SK-N-SH (cell line): ENCODE measurements around the gene ISOC1. TPM values are rescaled to one million over a fixed set of nuclear protein-coding genes. Genes with fewer than 3 reads are reported as not detected.

ENCODE experiments used
- CTCF ChIA-PET: fragments of 300-600, 350-600 bp; formaldehyde crosslinking; extraction: SDS; loops from one replicate; lab custom pipeline; 2021; lab: Yijun Ruan, JAX
- POLR2A ChIA-PET: fragments of 350-600 bp; sonication (Branson Sonifier 250); formaldehyde crosslinking; extraction: SDS; loops from one replicate; lab custom pipeline; 2020; ENCODE audit warnings: antibody characterized with exemption, inconsistent platforms; lab: Yijun Ruan, JAX
- DNase-seq: peaks from one replicate; pipeline ENCODE4 v3.0.0; 2012
- H2AFZ ChIP-seq: fragments of 200-600 bp; sonication (generic); 2 replicates; pipeline ENCODE4 v1.8.1; 2016; ENCODE audit warnings: antibody characterized with exemption, mild to moderate bottlenecking, low read depth
- H3F3A ChIP-seq: fragments of 200-600 bp; sonication (generic); replicated peaks from 2 replicates; pipeline ENCODE3; 2016; ENCODE audit warnings: antibody characterized with exemption, mild to moderate bottlenecking; ENCODE audit not compliant: insufficient read depth
- H3K27ac ChIP-seq, 2 experiments: fragments of 200-500 bp in 1 of 2; fragments of 200-600 bp in 1 of 2; sonication (Bioruptor generic) in 1 of 2; sonication (generic), shearing (Covaris generic) in 1 of 2; 2 replicates each; pipeline versions ENCODE4 v1.5.1 to v1.6.1; 2014 to 2016; ENCODE audit warnings: low read depth in 2 of 2, inconsistent platforms in 1 of 2, low read length in 1 of 2, mild to moderate bottlenecking in 1 of 2, mixed read lengths in 1 of 2
- H3K27me3 ChIP-seq: fragments of 200-600 bp; sonication (generic), shearing (Covaris generic); 2 replicates; pipeline ENCODE4 v1.6.1; 2016; ENCODE audit warnings: mixed run types; ENCODE audit not compliant: insufficient read depth
- H3K36me3 ChIP-seq, 2 experiments: fragments of 200-500 bp in 1 of 2; fragments of 200-600 bp in 1 of 2; sonication (Bioruptor generic) in 1 of 2; sonication (generic) in 1 of 2; replicated peaks in 1 of 2; 2 replicates each; pipeline versions ENCODE3 to v1.5.1; 2014 to 2016; ENCODE audit warnings: low read length in 1 of 2, mild to moderate bottlenecking in 1 of 2; ENCODE audit not compliant: insufficient read depth in 2 of 2, control insufficient read depth in 1 of 2
- H3K4me1 ChIP-seq, 2 experiments: fragments of 200-500 bp in 1 of 2; fragments of 200-600 bp in 1 of 2; sonication (Bioruptor generic) in 1 of 2; sonication (generic), shearing (Covaris generic) in 1 of 2; 2 replicates each; pipeline versions ENCODE4 v1.5.1 to v1.6.1; 2014 to 2016; ENCODE audit warnings: low read depth in 1 of 2, low read length in 1 of 2, mixed run types in 1 of 2; ENCODE audit not compliant: insufficient read depth in 2 of 2, control insufficient read depth in 1 of 2
- H3K4me2 ChIP-seq: fragments of 200-600 bp; sonication (generic), shearing (Covaris generic); 2 replicates; pipeline ENCODE4 v1.6.1; 2017; ENCODE audit warnings: mixed run types
- H3K4me3 ChIP-seq, 2 experiments: fragments of 200-500 bp in 1 of 2; fragments of 200-600 bp in 1 of 2; sonication (Bioruptor generic) in 1 of 2; sonication (generic), shearing (Covaris generic) in 1 of 2; 2 replicates each; pipeline versions ENCODE4 v1.5.1 to v1.8.1; 2014 to 2016; ENCODE audit warnings: low read depth in 2 of 2, inconsistent platforms in 1 of 2, low read length in 1 of 2, mild to moderate bottlenecking in 1 of 2, mixed read lengths in 1 of 2, moderate library complexity in 1 of 2
- H3K79me2 ChIP-seq: fragments of 200-600 bp; sonication (generic); 2 replicates; pipeline ENCODE4 v1.8.1; 2017; ENCODE audit warnings: mild to moderate bottlenecking; ENCODE audit not compliant: insufficient read depth
- H3K9ac ChIP-seq: fragments of 200-600 bp; sonication (generic); 2 replicates; pipeline ENCODE4 v1.6.1; 2017; ENCODE audit warnings: mixed run types
- H3K9me2 ChIP-seq: fragments of 200-600 bp; sonication (generic); 2 replicates; pipeline ENCODE4 v1.6.1; 2017; ENCODE audit warnings: mixed run types
- H3K9me3 ChIP-seq: fragments of 200-600 bp; sonication (generic); 2 replicates; pipeline ENCODE4 v1.6.1; 2017; ENCODE audit warnings: mixed run types, mild to moderate bottlenecking, moderate library complexity
- H4K20me1 ChIP-seq: fragments of 200-600 bp; sonication (generic); 2 replicates; pipeline ENCODE4 v1.6.1; 2017; ENCODE audit warnings: mild to moderate bottlenecking, mixed run types; ENCODE audit not compliant: insufficient read depth
- EZH2phosphoT487 ChIP-seq: fragments of 200-600 bp; sonication (generic); IDR thresholded peaks from 2 replicates; pipeline ENCODE4 v1.6.1; 2017; ENCODE audit warnings: low read depth, mixed run types, mild to moderate bottlenecking, antibody characterized with exemption, moderate library complexity, borderline replicate concordance
- FOSL2 ChIP-seq: IDR thresholded peaks from 2 replicates; pipeline ENCODE4 v1.4.0; 2012; ENCODE audit warnings: low read depth, mild to moderate bottlenecking, moderate library complexity, borderline replicate concordance
- MEF2A ChIP-seq: IDR thresholded peaks from 2 replicates; pipeline ENCODE4 v1.4.0; 2012; ENCODE audit warnings: low read depth, borderline replicate concordance
- MXI1 ChIP-seq: IDR thresholded peaks from 2 replicates; pipeline ENCODE4 v1.6.1; 2012; ENCODE audit warnings: mild to moderate bottlenecking, low read depth, low read length, improper control_type of control experiment
- NFIC ChIP-seq: IDR thresholded peaks from 2 replicates; pipeline ENCODE4 v1.4.0; 2012; ENCODE audit warnings: borderline replicate concordance
- POLR2AphosphoS5 ChIP-seq: IDR thresholded peaks from 2 replicates; pipeline ENCODE4 v1.6.1; 2012; ENCODE audit warnings: low read depth, low read length
- RAD21 ChIP-seq: IDR thresholded peaks from 2 replicates; pipeline ENCODE4 v1.6.1; 2012; ENCODE audit warnings: mild to moderate bottlenecking, low read length
- RCOR1 ChIP-seq: fragments of 150-350 bp; IDR thresholded peaks from 2 replicates; pipeline ENCODE4 v1.6.1; 2017; ENCODE audit warnings: antibody characterized with exemption, low read length
- SIN3A ChIP-seq: IDR thresholded peaks from 2 replicates; pipeline ENCODE4 v1.6.1; 2012; ENCODE audit warnings: low read depth, mild to moderate bottlenecking, low read length, moderate library complexity, borderline replicate concordance
- SMC3 ChIP-seq: IDR thresholded peaks from 2 replicates; pipeline ENCODE4 v1.6.1; 2012; ENCODE audit warnings: low read depth, low read length, improper control_type of control experiment
- TAF1 ChIP-seq: IDR thresholded peaks from 2 replicates; pipeline ENCODE4 v1.6.1; 2012; ENCODE audit warnings: low read depth, mild to moderate bottlenecking, low read length, moderate library complexity, borderline replicate concordance
- TEAD4 ChIP-seq: IDR thresholded peaks from 2 replicates; pipeline ENCODE4 v1.4.0; 2012; ENCODE audit warnings: mild to moderate bottlenecking, borderline replicate concordance; ENCODE audit not compliant: insufficient read depth
- USF1 ChIP-seq: IDR thresholded peaks from 2 replicates; pipeline ENCODE4 v1.4.0; 2012; ENCODE audit warnings: low read depth, borderline replicate concordance
- USF2 ChIP-seq: fragments of 150-350 bp; IDR thresholded peaks from 2 replicates; pipeline ENCODE4 v1.6.1; 2017; ENCODE audit warnings: antibody characterized with exemption, low read length, low read depth, borderline replicate concordance
- WGBS: methylation state at CpG from one replicate; pipeline ENCODE4 v1.1.6; 2017; ENCODE audit warnings: low lambda C conversion rate; 5-methylcytosine and 5-hydroxymethylcytosine counted together
- polyA plus RNA-seq, 3 experiments: library from polyadenylated mRNA; depleted of rRNA; stranded (reverse); fragments of >200 nt; gene quantifications; 2 replicates each; pipeline ENCODE4 v1.2.3, GENCODE V29; 2012
- TF ChIP-seq, protein P1 (sequence below): fragments of 150-350 bp; IDR thresholded peaks from 2 replicates; pipeline ENCODE4 v1.6.1; 2016; ENCODE audit warnings: mild to moderate bottlenecking, low read depth, low read length
- TF ChIP-seq, protein P2 (sequence below): IDR thresholded peaks from 2 replicates; pipeline ENCODE4; 2012

Gene ISOC1
- polyA plus RNA-seq, 1 of the 3 experiments (the other 2 are of a cell fraction) = 20.6 TPM

- H3K9me3 ChIP-seq = no peaks in the 10 kb centered on the region
- H3K9me2 ChIP-seq = no peaks in the 10 kb centered on the region
- H3K27me3 ChIP-seq = no peaks in the 10 kb centered on the region
- H3F3A ChIP-seq = no peaks in the 10 kb centered on the region
- DNase-seq = no peak
- H3K4me2 ChIP-seq = no peak overlapping the region
- no peaks in the 10 kb centered on the region for H3K4me1 ChIP-seq
- H3K36me3 ChIP-seq = no peaks in the 10 kb centered on the region
- no peak overlapping the region for H2AFZ ChIP-seq
- no peaks in the 10 kb centered on the region for H4K20me1 ChIP-seq
- CTCF ChIA-PET = no interaction called here
- H3K79me2 ChIP-seq = no peaks in the 10 kb centered on the region
- TF ChIP-seq NFIC (no peak), SIN3A (no peak), USF1 (no peak), RAD21 (no peak), MEF2A (no peak)
- TF ChIP-seq, protein P1, sequence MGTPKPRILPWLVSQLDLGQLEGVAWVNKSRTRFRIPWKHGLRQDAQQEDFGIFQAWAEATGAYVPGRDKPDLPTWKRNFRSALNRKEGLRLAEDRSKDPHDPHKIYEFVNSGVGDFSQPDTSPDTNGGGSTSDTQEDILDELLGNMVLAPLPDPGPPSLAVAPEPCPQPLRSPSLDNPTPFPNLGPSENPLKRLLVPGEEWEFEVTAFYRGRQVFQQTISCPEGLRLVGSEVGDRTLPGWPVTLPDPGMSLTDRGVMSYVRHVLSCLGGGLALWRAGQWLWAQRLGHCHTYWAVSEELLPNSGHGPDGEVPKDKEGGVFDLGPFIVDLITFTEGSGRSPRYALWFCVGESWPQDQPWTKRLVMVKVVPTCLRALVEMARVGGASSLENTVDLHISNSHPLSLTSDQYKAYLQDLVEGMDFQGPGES = no peak
- POLR2A ChIA-PET = no interaction called here
- H3K4me3 ChIP-seq = no peak overlapping the region
- no peak overlapping the region for H3K27ac ChIP-seq
- H3K9ac ChIP-seq = no peak overlapping the region
Observed at GRCh38 chr5:129137637-129138036, 43.1 kb downstream of the ISOC1 start.

- H3K36me3 ChIP-seq = no peaks in the 10 kb centered on the region
- no peak for TF ChIP-seq FOSL2
- TF ChIP-seq TEAD4 = no peak
- no peak for TF ChIP-seq EZH2phosphoT487
- no peak for TF ChIP-seq POLR2AphosphoS5
- TF ChIP-seq, protein P2, sequence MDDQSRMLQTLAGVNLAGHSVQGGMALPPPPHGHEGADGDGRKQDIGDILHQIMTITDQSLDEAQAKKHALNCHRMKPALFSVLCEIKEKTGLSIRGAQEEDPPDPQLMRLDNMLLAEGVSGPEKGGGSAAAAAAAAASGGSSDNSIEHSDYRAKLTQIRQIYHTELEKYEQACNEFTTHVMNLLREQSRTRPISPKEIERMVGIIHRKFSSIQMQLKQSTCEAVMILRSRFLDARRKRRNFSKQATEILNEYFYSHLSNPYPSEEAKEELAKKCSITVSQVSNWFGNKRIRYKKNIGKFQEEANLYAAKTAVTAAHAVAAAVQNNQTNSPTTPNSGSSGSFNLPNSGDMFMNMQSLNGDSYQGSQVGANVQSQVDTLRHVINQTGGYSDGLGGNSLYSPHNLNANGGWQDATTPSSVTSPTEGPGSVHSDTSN = no peak
- TF ChIP-seq RCOR1 = no peak
- no peak for TF ChIP-seq MXI1
- TF ChIP-seq TAF1 = no peak
- no peak for TF ChIP-seq USF1
- TF ChIP-seq SMC3 = no peak
- no peak for TF ChIP-seq USF2
- TF ChIP-seq RAD21 = no peak
- no peaks in the 10 kb centered on the region for H3K79me2 ChIP-seq
- H2AFZ ChIP-seq = no peak overlapping the region
- H3K4me3 ChIP-seq = no peak overlapping the region
- no peaks in the 10 kb centered on the region for H4K20me1 ChIP-seq
- no peak overlapping the region for H3K9ac ChIP-seq
- no peaks in the 10 kb centered on the region for H3K27me3 ChIP-seq
- H3K4me1 ChIP-seq = no peaks in the 10 kb centered on the region
- DNase-seq = no peak
- WGBS = 34% methylated on average over 4 of the region's 4 CpGs
- POLR2A ChIA-PET = no interaction called here
- no peaks in the 10 kb centered on the region for H3K9me3 ChIP-seq
- H3F3A ChIP-seq = no peaks in the 10 kb centered on the region
- CTCF ChIA-PET = interaction anchor here (0.7 to 1.0 kb wide), 2 partner anchors 235 to 397 kb away, joined by 3 read pairs; no protein-coding TSS in a partner anchor
- no peak overlapping the region for H3K27ac ChIP-seq
- H3K4me2 ChIP-seq = no peak overlapping the region
- no peaks in the 10 kb centered on the region for H3K9me2 ChIP-seq
Observed at GRCh38 chr5:129141078-129141477, 46.5 kb downstream of the ISOC1 start.
